Astrocyte of the cerebellum (primary cell): ENCODE measurements around the gene ATG10.

ENCODE experiments used
- DNase-seq: peaks from one replicate; pipeline ENCODE4 v3.0.0-alpha.2; 2011; ENCODE audit warnings: low read depth
- H3K4me3 ChIP-seq: 2 replicates; pipeline ENCODE4 v1.5.1; 2011; ENCODE audit warnings: mild to moderate bottlenecking, low read depth, low read length, moderate library complexity
- in situ Hi-C: cut with HindIII; loops from 2 replicates; pipeline ENCODE4 v1.10.0; 2017; ENCODE audit warnings: low sequenced_read_pairs
- TF ChIP-seq, protein P1 (sequence below): IDR thresholded peaks from 2 replicates; pipeline ENCODE4 v1.5.1; 2012; ENCODE audit warnings: low read length, low read depth, moderate library complexity, mild to moderate bottlenecking; ENCODE audit errors: missing control alignments

ATG10 gene

GRCh38 chr5:82045554-82046275, 73.9 kb downstream of the ATG10 start:
- TF ChIP-seq, protein P1, sequence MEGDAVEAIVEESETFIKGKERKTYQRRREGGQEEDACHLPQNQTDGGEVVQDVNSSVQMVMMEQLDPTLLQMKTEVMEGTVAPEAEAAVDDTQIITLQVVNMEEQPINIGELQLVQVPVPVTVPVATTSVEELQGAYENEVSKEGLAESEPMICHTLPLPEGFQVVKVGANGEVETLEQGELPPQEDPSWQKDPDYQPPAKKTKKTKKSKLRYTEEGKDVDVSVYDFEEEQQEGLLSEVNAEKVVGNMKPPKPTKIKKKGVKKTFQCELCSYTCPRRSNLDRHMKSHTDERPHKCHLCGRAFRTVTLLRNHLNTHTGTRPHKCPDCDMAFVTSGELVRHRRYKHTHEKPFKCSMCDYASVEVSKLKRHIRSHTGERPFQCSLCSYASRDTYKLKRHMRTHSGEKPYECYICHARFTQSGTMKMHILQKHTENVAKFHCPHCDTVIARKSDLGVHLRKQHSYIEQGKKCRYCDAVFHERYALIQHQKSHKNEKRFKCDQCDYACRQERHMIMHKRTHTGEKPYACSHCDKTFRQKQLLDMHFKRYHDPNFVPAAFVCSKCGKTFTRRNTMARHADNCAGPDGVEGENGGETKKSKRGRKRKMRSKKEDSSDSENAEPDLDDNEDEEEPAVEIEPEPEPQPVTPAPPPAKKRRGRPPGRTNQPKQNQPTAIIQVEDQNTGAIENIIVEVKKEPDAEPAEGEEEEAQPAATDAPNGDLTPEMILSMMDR: no peak
- H3K4me3 ChIP-seq: no peak overlapping the region
- in situ Hi-C loops: no loop called here
- DNase-seq: peak; percentile 22

GRCh38 chr5:82046276-82046647, 74.4 kb downstream of the ATG10 start:
- TF ChIP-seq, protein P1: no peak
- no peak overlapping the region for H3K4me3 ChIP-seq
- in situ Hi-C loops: no loop called here
- no peak for DNase-seq

DNA sequence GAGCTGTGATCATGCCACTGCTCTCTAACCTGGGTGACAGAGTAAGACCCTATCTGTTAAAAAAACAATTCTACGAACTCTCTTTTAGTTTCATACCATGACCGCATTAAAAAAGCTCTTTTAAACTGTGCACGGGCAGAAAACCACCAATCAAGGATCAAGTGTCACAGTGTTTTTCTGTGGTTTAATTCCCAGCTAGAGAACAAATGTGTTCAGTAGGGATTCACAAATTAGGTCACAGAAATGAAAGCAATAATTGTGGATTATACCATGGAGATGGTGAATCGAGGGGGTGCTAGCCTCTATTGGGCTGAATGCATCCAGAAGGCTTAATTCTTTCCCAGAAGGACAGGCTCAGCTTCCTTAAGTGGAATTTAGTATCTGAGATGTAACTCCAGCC, 79.1 kb downstream of the ATG10 start:
- TF ChIP-seq, protein P1: no peak
- no peak for DNase-seq
- in situ Hi-C loops: no loop called here
- no peak overlapping the region for H3K4me3 ChIP-seq

GRCh38 chr5:82054004-82054710, 82.3 kb downstream of the ATG10 start:
- no peak overlapping the region for H3K4me3 ChIP-seq
- DNase-seq: no peak
- TF ChIP-seq, protein P1: no peak
- in situ Hi-C loops: no loop called here

DNA sequence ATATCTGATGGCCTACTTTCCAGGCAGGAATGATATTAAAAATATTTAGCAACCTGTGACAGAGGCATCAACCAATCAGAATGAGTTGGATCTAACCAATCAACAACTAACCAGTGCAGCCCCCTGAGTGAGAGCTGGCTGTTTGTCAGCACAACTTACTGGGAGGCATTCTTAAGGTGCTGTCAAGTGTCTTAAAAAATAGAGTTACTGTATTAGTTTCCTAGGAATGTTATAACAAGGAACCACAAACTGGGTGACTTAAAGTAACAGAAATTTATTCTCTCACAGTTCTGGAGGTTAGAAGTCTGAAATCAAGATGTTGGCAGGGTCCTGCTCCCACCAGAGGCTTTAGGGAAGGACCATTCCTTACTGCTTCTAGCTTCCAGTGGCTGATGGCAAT, 85.2 kb downstream of the ATG10 start:
- in situ Hi-C loops: no loop called here
- no peak overlapping the region for H3K4me3 ChIP-seq
- TF ChIP-seq, protein P1: no peak
- DNase-seq: no peak

- no peak overlapping the region for H3K4me3 ChIP-seq
- no peak for DNase-seq
- in situ Hi-C loops: no loop called here
- TF ChIP-seq, protein P1: no peak
Measured at GRCh38 chr5:82058710-82059109, 86.9 kb downstream of the ATG10 start.
